HG03378 (cell line): ENCODE results near the gene EIF2S1.

Source experiments
- ATAC-seq: cut with Tn5 transposase; IDR thresholded peaks from one replicate; pipeline ENCODE4 v1.9.1; 2021; ENCODE audit warnings: mild to moderate bottlenecking, moderate library complexity; ENCODE audit not compliant: unreplicated experiment

The EIF2S1 gene

GRCh38 chr14:67432050-67432564 lies 72.0 kb downstream of the EIF2S1 start:
- no peak for ATAC-seq

- ATAC-seq = no peak
These were observed 75.5 kb downstream of the EIF2S1 start for GRCh38 chr14:67435603-67436002.
